ENCODE data around the gene DCC.

DNA sequence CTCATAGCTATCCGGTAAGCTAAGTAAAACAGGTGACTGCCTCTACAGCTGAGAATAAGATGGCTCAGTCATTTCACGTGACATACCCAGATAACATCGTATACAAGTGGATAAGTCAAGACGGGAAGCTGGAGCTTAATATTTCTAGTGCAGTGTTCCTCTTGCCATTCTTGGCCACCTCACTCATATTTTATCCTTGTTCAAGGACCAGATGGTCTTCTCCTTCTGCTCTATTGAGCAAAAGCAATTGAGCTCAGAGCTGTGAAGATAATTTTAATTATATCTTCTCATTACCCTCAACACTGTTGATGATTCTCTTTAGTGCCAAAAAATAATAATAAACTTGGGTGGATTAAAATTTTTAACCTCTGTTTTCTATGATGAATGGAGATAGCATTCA lies 201.1 kb downstream of the DCC start:
- no peak for TF ChIP-seq POLR2AphosphoS5 (IDR thresholded peaks at IDR 0.05; ENCODE audit: borderline replicate concordance, low read depth, low read length)
- no peak for TF ChIP-seq EZH2 (IDR thresholded peaks at IDR 0.05)
- TF ChIP-seq FOXP2 (optimal IDR thresholded peaks at IDR 0.05; ENCODE audit: control extremely low read depth, extremely low read length, insufficient read depth) = no peak

All from SK-N-MC (cell line).